GM21367 (cell line): ENCODE results near the gene MLPH.

Experiments used
- ATAC-seq: cut with Tn5 transposase; IDR thresholded peaks from one replicate; pipeline ENCODE4 v1.9.1; 2021; ENCODE audit not compliant: unreplicated experiment

Gene MLPH

GRCh38 chr2:237598468-237599208 is 111.6 kb downstream of the MLPH start:
- no peak for ATAC-seq

- no peak for ATAC-seq
Measured at GRCh38 chr2:237599465-237600110, 112.5 kb downstream of the MLPH start.

- ATAC-seq, result no peak
Measured at GRCh38 chr2:237600205-237600846, 113.3 kb downstream of the MLPH start.

- no peak for ATAC-seq
Measured at GRCh38 chr2:237601453-237602116, 114.5 kb downstream of the MLPH start.

GRCh38 chr2:237602409-237602808 is 115.4 kb downstream of the MLPH start:
- ATAC-seq, result no peak

- no peak for ATAC-seq
Measured at GRCh38 chr2:237603049-237603717, 116.1 kb downstream of the MLPH start.

GRCh38 chr2:237603718-237604362 is 116.8 kb downstream of the MLPH start:
- no peak for ATAC-seq

GRCh38 chr2:237604391-237604790 is 117.3 kb downstream of the MLPH start:
- ATAC-seq, result no peak
